SK-N-MC (cell line): ENCODE data around the gene GPR156.

Experiments
- EZH2 ChIP-seq: fragments of 200-600 bp; sonication (generic); IDR thresholded peaks from one replicate; pipeline ENCODE4 v1.6.1; 2017; ENCODE audit warnings: antibody characterized with exemption
- FOXP2 ChIP-seq: optimal IDR thresholded peaks from 2 replicates; pipeline ENCODE3; 2011; ENCODE audit warnings: mild to moderate bottlenecking, moderate library complexity; ENCODE audit not compliant: insufficient read depth; ENCODE audit errors: extremely low read length, control extremely low read depth
- POLR2AphosphoS5 ChIP-seq: IDR thresholded peaks from 2 replicates; pipeline ENCODE4 v1.6.1; 2012; ENCODE audit warnings: mild to moderate bottlenecking, low read depth, low read length, borderline replicate concordance

DNA sequence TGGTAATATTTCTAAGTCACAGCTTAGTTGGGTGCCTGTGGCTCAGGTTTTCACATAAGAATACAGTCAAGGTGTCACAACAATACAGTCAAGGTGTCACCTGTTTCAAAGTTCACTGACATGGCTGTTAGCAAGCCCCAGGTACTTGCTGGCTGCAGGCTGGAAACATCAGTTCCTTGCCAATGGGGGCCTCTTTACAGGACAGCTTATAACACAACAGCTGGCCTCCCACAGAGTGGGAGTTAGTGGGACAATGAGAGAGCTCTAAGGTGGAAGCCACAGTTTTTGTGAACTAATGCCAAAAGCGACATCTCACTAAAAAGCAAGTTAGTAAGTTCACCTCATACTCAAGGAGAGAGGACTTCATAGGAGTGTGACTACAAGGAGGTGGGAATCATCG is 45.4 kb downstream of the GPR156 start:
- no peak for TF ChIP-seq EZH2
- no peak for TF ChIP-seq POLR2AphosphoS5
- no peak for TF ChIP-seq FOXP2
